HG02759 (cell line): ENCODE data around the gene SNX14.
A peak's percentile ranks its signal among the peaks of the same experiment; 100 is the strongest.

Experiments used
- ATAC-seq: cut with Tn5 transposase; IDR thresholded peaks from one replicate; pipeline ENCODE4 v1.9.1; 2021; ENCODE audit warnings: mild to moderate bottlenecking, moderate library complexity; ENCODE audit not compliant: unreplicated experiment

SNX14 gene

GRCh38 chr6:85465762-85466161, 127.9 kb downstream of the SNX14 start:
- ATAC-seq: peak; percentile 46

- ATAC-seq: no peak
These were observed 128.9 kb downstream of the SNX14 start for GRCh38 chr6:85464722-85465150.

- no peak for ATAC-seq
These were observed 129.4 kb downstream of the SNX14 start for GRCh38 chr6:85464260-85464644.

- no peak for ATAC-seq
These were observed 129.9 kb downstream of the SNX14 start for GRCh38 chr6:85463621-85464259.

GRCh38 chr6:85462673-85463072, 131.0 kb downstream of the SNX14 start:
- no peak for ATAC-seq

GRCh38 chr6:85461798-85462170, 131.9 kb downstream of the SNX14 start:
- ATAC-seq: no peak

- ATAC-seq: peak; percentile 77
These were observed 132.5 kb downstream of the SNX14 start for GRCh38 chr6:85460921-85461797.

GRCh38 chr6:85460154-85460920, 133.3 kb downstream of the SNX14 start:
- ATAC-seq: peak; percentile 20

GRCh38 chr6:85459224-85459901, 134.3 kb downstream of the SNX14 start:
- ATAC-seq: no peak

GRCh38 chr6:85458782-85459181, 134.9 kb downstream of the SNX14 start:
- no peak for ATAC-seq

- ATAC-seq: no peak
These were observed 135.5 kb downstream of the SNX14 start for GRCh38 chr6:85458184-85458583.

- no peak for ATAC-seq
These were observed 136.9 kb downstream of the SNX14 start for GRCh38 chr6:85456782-85457181.
